GM13977 (cell line): ENCODE data around the gene METTL8.

Source experiments
- DNase-seq: peaks from one replicate; pipeline ENCODE4 v3.0.0; 2012; ENCODE audit warnings: low spot score
- in situ Hi-C: fragments of 300-500 bp; cut with MboI; formaldehyde crosslinking; loops from one replicate; pipeline ENCODE4 v1.12.0; 2022; ENCODE audit warnings: low sequenced_read_pairs, low pct_unique_long_range_greater_than_20kb, mixed read lengths, inconsistent platforms; ENCODE audit not compliant: unreplicated experiment
- TF ChIP-seq, protein P1 (sequence below): IDR thresholded peaks from 2 replicates; pipeline ENCODE4 v1.5.1; 2012; ENCODE audit warnings: mild to moderate bottlenecking, control low read depth; ENCODE audit not compliant: insufficient read depth; ENCODE audit errors: extremely low read depth, missing control alignments

METTL8 gene

DNA sequence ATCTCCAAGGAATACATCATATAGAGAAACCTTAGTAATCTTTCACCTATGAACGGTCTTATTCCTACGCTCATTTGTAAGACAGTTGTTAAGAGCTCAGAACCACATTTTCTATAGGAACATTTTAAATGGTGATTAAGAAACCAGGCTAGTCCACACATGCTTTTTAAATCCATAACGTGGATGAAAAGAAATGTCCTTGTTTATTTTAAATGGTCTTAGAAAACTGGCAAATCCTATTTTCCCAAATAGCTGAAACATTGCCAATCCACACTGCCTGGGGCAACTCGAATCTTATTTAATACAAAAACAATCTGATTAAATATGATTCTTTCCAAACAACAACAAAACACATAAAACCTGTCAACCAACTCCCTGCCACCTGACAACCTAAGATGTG, 23.7 kb downstream of the METTL8 start:
- in situ Hi-C loops = loop anchor here (10.0 kb wide), 1 partner anchor 85 kb away; no protein-coding TSS in a partner anchor
- TF ChIP-seq, protein P1, sequence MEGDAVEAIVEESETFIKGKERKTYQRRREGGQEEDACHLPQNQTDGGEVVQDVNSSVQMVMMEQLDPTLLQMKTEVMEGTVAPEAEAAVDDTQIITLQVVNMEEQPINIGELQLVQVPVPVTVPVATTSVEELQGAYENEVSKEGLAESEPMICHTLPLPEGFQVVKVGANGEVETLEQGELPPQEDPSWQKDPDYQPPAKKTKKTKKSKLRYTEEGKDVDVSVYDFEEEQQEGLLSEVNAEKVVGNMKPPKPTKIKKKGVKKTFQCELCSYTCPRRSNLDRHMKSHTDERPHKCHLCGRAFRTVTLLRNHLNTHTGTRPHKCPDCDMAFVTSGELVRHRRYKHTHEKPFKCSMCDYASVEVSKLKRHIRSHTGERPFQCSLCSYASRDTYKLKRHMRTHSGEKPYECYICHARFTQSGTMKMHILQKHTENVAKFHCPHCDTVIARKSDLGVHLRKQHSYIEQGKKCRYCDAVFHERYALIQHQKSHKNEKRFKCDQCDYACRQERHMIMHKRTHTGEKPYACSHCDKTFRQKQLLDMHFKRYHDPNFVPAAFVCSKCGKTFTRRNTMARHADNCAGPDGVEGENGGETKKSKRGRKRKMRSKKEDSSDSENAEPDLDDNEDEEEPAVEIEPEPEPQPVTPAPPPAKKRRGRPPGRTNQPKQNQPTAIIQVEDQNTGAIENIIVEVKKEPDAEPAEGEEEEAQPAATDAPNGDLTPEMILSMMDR = no peak
- no peak for DNase-seq

DNA sequence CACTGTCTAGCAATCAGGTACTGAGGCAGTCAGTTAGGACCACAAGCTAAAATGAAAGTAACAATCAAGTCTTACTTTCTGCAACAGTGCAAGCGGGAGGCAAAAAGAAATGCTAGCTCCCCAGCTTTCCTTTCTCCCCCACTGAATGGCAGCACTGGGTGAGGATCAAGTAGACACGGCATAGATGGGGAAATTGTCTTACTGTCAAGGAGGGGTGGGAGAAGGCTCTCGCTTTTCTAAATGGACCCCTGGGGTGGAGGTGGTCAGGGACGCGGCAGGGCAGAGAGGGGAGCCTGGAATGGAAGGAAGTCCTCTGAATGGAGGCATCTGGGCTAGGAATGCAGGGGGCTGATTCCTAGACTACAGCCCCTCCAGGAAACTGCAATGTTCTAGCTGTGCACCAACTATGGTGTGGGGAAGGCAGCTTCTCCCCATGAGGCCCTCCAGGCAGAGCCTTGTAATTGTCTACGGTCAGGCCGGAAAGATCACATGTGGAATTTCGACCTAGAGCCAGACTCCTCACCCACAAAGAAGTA, 24.3 kb downstream of the METTL8 start:
- TF ChIP-seq, protein P1 = no peak
- in situ Hi-C loops = no loop called here
- DNase-seq = no peak

DNA sequence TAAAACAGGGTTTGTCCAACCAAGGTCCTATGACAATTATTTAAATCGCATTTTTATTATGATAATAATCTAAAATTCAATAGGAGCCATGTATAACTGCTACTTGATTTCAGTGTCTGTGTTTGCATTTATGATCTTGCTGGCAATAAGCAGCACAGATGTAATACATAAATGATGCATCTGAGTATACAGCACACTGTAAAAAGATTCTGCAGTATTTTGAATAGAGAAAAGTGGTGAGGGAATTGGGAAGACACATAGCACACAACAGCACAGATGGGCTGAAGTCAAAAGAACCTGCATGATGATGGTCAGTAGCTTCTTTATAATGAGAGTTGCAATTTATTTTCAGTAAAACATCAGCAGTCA, 26.1 kb downstream of the METTL8 start:
- DNase-seq = no peak
- in situ Hi-C loops = no loop called here
- TF ChIP-seq, protein P1 = no peak

- TF ChIP-seq, protein P1 = no peak
- peak; percentile 37 for DNase-seq
- in situ Hi-C loops = no loop called here
Measured at GRCh38 chr2:171407030-171407675, 26.6 kb downstream of the METTL8 start.

GRCh38 chr2:171406044-171406443, 27.7 kb downstream of the METTL8 start:
- in situ Hi-C loops = no loop called here
- TF ChIP-seq, protein P1 = no peak
- no peak for DNase-seq

DNA sequence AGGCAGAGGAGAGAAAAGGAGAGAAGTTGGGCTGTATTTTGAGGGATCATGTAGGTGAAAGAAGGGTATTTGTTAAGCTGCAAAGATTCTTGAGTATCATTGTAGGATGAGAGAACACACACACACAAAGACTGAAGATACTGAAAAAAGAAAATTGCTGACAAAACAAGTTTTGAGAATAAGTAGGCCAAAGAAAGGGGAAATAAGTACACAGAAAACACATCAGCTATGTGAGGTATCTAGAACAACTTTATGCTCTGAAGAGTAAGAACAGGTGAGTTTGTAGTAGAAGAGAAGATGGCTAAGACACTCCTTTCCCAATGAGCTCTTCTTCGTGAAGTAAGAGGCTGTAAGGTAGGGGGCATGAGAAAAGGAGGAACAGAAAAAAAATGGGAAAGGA, 28.2 kb downstream of the METTL8 start:
- no peak for DNase-seq
- TF ChIP-seq, protein P1 = no peak
- in situ Hi-C loops = no loop called here
